AG20443 (cell line): Measurements from ENCODE around the gene CBY3.
"Not testable (repeated sequence)": the region's sequence is repeated elsewhere in the genome, so short reads cannot be mapped to it uniquely, and the experiment has no call there.

Experiments used
- DNase-seq: peaks from one replicate; pipeline ENCODE4 v3.0.0; 2012; ENCODE audit warnings: low spot score, mixed read lengths

Gene CBY3

DNA sequence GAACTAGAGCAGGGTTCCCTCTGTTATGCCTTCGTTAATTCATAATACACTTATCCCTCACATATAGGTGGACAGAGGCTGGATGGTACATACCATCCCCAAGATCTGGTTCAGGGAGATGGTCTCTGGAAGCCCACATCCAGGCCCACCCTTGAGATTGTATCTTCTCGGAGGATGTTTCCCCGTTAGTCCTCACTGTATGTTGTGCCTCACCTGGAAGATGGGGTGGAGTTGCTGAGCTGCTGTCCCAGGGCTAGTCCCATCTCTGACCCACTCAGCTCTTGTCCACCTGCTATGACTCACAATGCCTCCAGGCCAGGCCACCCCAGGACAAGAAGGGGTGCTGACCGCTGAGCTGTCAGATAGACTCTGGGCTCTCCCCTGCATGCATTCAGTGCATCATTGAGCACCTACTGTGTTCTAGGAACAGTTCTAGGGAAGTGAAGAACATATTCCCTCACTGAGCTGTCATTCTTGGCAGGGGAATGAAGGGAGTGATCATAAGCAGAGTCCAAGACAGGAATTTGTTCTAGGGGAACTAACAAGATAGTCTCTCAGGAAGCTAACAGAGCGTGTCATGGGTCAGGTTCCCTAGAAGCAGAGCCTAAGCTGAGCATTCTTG, at the start of gene CBY3:
Gene CBY3, minus strand, starts transcription at position 255 of the 622 bp plus-strand sequence. Its CDS starts 116 bp downstream, at position 139.
- no peak for DNase-seq

DNA sequence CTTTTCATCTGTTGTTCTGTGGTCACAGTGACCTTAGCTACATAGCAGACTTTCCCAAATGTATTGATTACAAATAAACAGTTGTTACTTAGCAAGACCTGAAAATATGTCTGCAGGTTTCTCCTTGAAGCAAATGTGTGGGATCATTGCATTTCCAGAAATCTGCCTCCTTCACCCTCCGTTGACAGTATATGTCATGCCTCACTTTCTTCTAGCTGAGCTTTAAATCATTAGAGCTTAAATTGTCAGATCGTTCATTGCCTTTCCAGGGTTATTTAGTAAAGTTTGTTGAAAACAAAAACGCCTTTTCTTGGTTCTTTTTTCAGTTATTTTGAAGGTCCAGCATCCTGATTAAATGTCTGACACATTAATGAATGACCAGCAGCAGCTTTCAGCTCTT, 49.5 kb upstream of the CBY3 start:
- no peak for DNase-seq

DNA sequence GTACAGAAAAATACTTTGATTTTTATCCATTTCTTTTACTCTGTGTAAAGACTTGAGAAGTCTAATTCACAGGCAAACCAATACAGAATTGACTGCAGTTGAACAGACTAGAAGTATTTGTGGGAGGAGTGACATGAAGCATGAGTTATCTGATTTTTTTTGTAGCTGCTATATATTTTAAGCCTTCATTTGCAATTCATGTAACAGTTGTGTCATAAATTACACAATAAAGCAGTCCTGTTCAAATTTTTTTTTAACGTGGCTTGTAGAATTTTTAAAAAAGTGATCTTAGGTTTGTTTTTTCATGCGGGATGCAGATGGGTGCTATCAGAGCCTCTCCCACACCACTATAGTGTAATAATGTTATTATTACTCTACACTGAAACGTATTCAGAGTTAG, 48.9 kb upstream of the CBY3 start:
- DNase-seq: no peak

DNA sequence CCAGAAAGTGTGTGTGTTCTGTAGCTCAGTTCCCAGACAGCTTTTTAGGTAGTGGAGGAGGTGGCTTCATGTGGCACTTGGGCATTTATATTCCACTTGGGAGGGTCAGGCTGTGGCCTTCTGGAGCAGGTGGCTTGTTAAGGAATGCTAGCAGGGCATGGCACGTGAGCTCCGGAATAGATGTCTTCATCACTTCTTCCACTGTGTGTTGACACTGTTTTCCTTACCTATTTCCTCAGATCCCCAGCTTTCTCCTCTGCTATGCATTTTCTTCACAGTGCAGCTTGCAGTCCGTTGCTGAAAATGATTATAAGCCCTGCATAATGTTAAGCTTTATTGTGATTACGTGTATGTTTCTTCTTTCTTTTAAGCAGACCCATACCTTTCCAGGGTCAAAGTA, 48.5 kb upstream of the CBY3 start:
- DNase-seq: no peak

DNA sequence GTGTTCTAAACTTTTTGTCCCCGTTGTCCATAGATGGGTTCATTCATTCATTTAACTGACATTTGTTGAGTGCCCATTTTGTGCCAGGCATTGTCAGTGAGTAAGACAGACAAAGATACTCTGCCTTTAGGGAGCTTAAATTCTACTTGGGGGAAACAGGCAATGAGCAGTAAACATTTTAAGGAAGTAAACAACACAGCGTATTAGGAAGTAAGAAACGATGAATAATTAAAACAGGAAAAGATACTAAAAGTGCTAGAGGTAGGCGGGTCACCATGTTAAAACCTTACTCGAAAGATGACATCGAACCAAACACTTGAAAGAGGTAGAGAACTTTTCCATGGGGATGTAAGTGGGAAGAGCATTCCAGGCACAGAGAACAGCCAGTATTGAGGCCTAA, 46.3 kb upstream of the CBY3 start:
- DNase-seq: no peak

DNA sequence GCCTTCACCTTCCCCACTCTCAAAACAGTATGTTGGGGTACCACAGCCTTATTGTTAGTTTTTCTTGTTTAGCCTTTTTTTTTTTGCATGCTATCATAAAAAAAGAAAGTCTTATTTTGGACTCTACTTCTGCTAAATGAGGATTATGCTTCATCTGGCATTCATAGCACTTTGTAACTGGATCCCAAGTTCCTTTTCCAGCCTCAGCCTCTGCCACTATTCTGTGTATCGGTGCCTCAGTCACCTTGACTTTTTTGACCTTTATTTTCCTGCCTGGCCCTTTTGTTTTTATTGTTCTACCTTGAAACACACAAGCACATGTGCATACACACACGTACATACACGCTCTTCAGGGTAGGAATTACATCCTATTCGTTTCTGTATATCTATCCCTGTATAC, 43.3 kb upstream of the CBY3 start:
- no peak for DNase-seq

DNA sequence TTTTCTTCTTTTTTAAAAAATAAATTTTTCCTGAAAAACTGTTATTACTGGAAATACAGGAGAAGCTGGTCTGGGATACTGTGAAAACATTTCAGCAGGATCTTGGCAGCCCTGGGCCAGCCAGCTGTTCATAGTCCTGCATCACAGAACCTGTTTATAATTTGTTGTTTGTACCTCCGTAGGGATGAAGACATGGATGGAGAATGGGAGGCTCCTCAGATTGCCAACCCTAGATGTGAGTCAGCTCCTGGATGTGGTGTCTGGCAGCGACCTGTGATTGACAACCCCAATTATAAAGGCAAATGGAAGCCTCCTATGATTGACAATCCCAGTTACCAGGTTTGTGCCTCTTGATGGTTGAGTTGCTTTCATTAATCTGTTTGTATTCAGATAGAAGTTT, 39.4 kb upstream of the CBY3 start:
- no peak for DNase-seq

DNA sequence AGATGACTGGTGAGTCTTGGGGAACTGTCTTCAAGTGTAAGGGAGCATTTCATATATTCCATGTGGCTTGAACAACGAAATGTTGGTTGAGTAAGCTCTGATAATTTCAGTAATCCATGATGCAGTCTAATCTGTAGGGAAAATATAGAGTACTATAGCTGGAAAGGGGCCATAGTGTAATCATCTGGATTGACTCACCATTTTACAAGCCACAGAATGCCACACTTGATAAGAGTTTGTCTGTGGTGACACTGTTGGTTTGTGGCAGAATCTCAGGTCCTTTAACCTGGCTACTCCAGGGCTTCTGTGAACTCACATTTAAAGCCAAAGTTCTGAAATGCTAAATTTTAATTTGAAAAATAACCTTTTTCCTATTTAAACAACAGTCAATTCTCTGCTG, 35.5 kb upstream of the CBY3 start:
- DNase-seq: no peak

DNA sequence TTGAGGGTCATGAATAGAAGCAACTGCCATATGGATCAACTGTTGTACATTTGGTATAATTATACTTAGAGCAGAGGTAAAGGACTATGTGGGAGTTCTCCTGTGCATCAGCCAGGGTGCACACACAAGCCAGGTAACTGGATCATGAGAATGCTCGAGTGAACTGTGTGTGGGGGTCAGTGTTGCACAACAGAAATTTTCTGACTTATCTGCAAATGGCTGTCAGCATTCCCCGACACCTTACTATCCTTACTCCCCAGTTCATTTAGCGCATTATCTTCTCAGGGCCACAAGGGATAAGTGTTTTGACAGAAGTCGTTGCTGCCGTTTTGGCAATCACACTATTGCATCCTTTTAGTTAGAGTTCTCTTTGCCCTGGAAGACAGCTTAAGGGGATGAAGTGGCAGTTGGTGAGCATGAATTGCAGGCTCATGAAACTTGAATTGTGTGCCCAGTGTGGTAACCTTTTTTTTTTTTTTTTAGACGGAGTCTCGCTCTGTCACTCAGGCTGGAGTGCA, 19.6 kb upstream of the CBY3 start:
- peak; percentile 7 for DNase-seq

DNA sequence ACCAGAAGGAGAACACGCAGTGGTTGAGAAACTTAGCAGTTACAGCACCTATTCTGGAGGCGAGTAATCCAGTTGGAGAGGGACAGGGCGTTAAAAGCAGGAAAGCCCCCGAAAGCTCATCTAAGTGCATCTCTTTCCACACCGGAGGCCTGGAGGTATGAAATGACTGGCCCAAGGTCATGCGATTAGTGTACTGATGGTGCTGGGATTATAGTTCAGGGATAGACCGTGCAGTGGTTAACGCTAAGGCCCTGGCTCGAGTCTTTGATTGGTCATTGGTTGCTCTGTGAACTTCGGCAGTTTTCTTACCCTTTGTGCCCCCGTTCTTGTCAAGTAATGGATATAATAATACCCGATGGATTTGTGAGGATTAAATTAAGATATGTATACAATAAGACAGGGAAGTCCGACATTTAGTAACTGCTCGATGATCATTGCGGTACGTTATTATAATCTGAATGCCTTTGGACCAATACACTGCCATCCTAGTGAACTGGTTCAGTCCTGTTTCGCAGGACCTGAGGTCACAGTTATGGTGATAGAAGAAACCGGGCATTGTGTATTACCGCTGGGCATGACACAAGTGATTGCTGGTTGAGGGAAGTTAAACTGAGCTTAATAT, 18.9 kb upstream of the CBY3 start:
- peak; percentile 53 for DNase-seq

DNA sequence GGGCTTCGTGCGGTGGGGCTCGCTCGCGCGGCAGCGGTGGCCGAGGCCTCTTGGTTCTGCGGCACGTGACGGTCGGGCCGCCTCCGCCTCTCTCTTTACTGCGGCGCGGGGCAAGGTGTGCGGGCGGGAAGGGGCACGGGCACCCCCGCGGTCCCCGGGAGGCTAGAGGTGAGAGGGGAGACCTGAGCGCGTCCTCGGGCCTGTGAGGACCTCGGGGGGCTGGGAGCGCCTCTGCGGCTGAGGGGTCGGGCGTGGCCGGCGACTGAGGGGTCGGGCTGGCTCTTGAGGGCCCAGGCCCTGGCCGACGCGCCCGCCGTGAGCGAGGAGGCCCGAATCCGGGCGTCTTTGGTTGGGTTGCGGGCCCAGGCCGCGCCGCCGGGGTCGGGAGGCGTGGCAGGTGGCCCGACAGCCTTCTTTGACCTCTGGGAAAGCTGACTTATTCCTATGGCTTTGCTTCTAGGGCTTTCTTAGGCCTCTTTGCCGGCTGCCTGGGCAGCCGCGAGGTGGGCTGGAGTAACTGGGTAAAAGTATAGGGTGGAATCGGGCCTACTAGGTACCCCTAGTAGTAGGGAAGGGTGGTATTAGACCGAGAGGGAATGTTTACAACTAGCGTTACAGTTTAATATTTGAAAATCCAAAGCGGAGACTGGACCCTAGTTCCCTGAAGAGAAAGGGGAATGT, 18.2 kb upstream of the CBY3 start, which contains the start of gene CANX:
Gene CANX, plus strand, starts transcription at position 33 of the 681 bp plus-strand sequence. CDS start 6,715 bp downstream, outside the sequence.
- no peak for DNase-seq

DNA sequence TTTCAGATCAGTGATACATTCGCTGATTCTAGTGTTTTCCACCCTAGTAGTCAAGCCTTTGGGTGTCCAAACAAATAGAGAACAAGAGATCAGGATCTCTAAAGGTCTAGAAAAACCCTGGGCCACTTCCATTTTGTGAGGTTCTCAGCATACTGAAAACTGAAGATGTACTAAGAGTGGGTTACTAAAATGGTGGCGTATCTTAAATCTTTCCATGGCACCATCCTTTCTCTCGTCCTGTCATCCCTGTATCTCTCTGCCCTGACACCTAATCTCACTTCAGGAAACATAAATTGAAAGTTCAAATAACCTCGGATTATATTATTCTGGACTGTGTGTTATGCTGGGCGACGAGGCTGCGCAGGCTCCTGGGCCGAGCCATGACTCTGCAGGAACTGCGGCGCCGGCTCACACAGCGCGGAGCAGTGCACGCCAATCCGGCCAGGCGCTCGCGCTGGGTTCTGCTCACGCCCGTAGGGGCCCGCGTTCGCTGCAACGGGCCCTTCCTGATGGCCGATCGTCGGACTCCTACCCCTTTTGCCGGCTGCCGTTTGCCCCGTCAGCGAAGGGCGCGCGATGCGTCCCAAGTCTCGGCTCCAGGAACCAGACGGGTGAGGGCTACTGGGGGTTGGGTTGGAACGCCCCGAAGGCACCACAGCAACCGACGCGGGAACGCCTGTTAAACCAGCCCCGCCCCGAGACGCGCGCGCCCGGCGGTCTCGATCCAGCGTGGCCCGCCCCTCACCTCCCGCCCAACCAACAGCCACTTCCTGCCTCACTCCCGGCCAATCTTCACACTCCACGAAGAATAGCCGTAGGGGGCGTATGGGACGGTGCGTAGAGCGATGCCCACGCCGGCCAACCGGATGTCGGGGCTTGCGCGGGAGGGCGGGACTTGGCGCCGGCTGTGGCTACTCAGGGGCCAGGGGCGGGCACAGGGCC, 17.4 kb upstream of the CBY3 start:
- peak; percentile 99 for DNase-seq

DNA sequence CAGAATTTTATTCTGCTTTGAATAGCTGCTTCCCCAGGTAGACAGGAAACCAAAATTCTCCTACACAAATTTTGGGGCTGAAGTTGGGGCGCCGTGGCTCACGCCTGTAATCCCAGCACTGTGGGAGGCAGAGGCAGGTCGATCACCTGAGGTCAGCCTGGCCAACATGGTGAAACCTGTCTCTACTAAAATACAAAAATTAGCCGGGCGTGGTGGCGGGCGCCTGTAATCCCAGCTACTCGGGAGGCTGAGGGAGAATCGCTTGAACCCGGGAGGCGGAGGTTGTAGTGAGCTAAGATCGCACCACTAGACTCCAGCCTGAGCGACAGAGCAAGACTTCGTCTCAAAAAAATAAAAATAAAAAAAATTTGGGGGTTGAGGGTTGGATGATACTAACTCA, 16.7 kb upstream of the CBY3 start:
- DNase-seq: not testable (repeated sequence)

DNA sequence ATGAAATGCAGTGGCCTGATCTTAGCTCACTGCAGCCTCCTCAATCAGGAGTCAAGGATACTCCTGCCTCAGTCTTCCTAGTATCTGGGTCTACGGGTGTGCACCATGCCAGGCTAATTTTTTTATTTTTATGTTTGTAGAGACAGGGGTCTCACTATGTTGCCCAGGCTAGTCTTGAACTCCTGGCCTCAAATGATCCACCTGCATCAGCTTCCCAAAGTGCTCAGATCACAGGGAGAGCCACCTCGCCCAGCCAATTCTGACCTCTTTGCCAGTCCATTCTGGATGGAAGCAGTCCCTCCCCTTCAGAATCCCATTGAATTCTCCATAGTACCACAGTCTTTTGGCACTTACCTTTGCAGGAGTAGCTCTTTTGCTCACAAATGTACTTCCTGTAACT, 16.3 kb upstream of the CBY3 start:
- DNase-seq: no peak

DNA sequence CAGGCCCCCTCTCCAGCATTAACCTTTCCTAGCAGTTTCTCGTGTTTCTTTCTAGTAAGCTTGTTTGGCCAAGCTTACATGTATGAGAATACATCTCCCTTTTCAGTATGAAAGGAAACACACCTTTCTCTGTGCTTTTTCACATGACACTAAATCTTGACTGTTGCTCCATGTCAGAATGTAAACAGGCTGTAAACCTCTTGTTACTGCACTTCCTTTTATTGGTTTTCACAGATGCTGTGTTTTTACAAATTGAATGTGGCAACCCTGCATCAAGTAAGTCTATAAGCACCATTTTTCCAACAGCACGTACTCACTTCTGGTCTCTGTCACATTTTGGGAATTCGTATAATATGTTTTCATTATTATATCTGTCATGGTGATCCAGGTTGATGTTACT, 15.8 kb upstream of the CBY3 start:
- no peak for DNase-seq

DNA sequence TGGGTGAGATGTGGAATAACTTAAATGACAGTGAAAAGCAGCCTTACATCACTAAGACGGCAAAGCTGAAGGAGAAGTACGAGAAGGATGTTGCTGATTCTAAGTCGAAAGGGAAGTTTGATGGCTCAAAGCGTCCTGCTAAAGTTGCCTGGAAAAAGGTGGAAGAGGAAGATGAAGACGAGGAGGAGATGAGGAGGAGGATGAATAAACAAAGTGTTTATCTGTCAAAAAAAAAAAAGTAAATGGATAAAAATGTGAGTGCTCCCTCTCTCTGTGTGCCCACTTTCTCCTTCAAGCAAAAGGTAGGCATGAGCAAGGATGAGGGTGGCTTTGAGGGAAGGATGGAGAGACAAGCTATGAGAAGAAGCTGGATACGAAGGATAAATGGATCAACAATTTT, 13.7 kb upstream of the CBY3 start:
- DNase-seq: no peak

DNA sequence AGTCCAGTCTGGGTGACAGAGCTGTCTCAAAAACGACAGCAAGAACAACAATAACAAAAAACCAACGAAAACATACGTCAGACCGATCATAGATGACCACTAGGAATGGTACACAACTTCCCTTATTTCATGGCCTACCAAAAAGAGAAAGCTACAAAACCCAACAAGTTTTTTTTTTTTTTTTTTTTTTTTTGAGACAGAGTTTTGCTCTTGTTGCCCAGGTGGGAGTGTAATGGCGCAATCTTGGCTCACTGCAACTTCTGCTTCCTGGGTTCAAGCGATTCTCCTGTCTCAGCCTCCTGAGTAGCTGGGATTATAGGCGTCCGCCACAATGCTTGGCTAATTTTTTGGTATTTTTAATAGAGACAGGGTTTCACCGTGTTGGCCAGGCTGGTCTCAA, 8.4 kb upstream of the CBY3 start:
- DNase-seq: not testable (repeated sequence)

DNA sequence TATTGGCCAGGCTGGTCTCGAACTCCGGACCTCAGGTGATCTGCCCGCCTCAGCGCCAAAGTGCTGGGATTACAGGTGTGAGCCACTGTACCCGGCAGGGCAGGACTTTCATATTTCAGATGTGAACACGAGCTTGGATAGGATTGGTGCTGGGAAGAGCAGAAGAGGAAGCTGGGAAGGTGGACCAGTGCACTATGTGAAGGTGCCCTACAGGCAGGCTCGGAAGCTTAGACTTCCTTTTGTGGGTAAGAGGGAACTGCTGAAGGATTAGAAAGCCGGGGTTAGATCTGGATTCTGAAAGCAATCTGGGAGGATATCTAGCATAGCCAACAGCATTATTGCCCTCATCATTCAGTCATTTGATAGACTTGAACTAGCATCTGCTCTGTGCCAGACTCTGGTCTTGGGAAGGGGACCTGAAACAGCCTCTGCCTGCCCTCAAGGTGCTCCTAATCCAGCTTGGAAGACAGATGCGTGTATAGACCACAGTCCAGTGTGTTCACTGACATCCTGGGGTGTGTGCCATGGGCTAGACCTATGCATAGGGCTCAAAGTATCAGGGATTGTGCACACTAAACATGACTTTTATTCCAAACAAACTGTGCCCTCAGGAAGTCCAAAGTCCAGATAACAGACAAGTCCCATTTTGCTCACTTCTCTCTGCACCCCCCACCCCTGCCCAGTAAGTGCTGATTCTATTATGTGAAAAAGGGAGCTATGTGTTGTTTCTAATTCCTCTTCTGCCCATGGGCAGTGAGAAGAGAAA, 637 bp downstream of the CBY3 start:
- no peak for DNase-seq

DNA sequence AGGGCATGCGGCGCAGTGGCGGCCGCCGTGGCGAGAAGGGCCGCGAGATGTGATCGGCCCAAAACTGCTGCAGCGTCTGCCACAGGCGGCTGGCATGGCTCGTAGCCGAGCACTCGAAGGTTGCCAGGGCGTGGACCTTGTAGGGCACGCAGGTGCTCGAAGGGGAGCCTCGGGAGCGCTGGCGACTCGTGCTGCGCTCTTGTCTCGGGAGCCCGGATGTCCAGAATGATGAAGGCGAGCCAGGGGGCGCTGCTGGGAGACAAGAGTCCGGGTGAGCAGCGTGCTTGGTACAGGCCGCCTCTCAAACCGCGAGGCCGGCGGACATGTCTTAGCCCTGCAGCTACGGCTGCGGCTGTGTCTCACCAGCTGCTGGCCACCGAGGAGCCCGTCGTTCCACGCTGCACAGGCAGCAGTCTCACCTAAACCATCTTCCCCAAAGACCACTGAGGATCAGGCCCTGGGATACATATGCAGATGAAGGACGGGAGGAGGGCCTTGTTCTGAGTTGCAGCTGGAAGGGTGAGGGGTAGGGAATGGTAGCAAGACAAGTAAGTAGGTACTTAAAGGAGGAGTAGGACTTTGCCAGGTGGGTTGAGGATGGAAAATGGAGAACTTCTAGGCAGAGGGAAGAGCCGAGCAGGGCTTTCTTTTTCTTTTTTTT, 1.7 kb downstream of the CBY3 start:
- peak; percentile 42 for DNase-seq

DNA sequence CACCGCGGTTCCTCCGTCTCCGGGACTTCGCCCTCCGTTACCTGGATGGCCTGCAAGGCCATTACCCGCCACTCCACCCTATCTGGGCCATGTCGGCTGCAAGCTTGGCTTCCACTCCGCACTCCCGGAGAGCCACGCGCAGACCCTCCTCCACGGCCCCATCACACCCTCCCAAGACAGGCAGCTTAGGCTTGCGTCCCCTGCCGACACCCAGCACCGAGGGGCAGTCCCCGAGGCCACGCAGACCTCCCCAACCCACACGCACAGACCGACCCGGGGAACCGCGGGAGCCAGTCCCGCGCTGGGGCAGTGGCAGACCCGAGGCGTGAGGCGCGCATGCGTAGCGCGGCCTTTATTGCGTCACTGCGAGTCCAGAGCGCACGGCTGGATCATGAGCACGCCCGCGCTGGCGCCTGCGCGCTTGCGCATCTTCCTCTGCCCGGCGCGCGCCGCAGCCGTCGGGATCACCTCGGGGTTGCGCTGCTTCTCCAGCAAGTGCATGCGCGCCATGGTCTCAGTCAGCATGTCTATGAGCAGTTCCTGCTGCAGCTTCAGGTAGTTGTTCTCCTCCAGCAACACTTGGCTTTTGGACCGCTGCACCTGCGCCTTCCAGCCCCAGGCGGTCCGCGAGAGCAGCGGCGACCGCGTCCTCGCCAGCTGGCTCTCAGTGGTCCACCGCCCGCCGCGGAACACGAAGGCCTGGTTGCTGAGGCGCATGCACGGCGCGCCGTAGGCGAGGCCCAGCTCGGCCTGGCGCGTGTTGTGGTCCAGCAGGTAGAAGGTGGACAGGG, 2.4 kb downstream of the CBY3 start:
- DNase-seq: peak; percentile 99
